ENCODE measurements around the gene DUSP6. TPM values are rescaled to one million over a fixed set of nuclear protein-coding genes. Genes with fewer than 3 reads are reported as not detected.

DUSP6 gene
- total and polyA plus RNA-seq, 9 of the 15 experiments (the other 6 are each of a cell fraction or from before 2014, with no cell fraction given), result 0.04 to 0.60 (median 0.08) TPM; not detected in 2

GRCh38 chr12:89345830-89346740 is 6.2 kb downstream of the DUSP6 start (continued):
- TF ChIP-seq, protein P1, sequence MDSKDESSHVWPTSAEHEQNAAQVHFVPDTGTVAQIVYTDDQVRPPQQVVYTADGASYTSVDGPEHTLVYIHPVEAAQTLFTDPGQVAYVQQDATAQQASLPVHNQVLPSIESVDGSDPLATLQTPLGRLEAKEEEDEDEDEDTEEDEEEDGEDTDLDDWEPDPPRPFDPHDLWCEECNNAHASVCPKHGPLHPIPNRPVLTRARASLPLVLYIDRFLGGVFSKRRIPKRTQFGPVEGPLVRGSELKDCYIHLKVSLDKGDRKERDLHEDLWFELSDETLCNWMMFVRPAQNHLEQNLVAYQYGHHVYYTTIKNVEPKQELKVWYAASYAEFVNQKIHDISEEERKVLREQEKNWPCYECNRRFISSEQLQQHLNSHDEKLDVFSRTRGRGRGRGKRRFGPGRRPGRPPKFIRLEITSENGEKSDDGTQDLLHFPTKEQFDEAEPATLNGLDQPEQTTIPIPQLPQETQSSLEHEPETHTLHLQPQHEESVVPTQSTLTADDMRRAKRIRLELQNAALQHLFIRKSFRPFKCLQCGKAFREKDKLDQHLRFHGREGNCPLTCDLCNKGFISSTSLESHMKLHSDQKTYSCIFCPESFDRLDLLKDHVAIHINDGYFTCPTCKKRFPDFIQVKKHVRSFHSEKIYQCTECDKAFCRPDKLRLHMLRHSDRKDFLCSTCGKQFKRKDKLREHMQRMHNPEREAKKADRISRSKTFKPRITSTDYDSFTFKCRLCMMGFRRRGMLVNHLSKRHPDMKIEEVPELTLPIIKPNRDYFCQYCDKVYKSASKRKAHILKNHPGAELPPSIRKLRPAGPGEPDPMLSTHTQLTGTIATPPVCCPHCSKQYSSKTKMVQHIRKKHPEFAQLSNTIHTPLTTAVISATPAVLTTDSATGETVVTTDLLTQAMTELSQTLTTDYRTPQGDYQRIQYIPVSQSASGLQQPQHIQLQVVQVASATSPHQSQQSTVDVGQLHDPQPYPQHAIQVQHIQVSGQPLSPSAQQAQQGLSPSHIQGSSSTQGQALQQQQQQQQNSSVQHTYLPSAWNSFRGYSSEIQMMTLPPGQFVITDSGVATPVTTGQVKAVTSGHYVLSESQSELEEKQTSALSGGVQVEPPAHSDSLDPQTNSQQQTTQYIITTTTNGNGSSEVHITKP (IDR thresholded peaks at IDR 0.05; ENCODE audit: partially characterized antibody), result peak; percentile 62
- TF ChIP-seq ATF1 (CRISPR knock-in tag; IDR thresholded peaks at IDR 0.05) (no peak), ATF1 (tag; IDR thresholded peaks at IDR 0.05) (0 out of 2 replicates have a peak, but pooled peaks have one; percentile 13), LCOR (CRISPR knock-in tag; IDR thresholded peaks at IDR 0.05) (peak; percentile 51; the same call in 1 of the 2 replicates), ELF1 (tag; IDR thresholded peaks at IDR 0.05) (peak; percentile 53), ETV5 (CRISPR knock-in tag; IDR thresholded peaks at IDR 0.05; ENCODE audit: low read depth) (peak; percentile 72; the same call in 1 of the 2 replicates), BRD9 (IDR thresholded peaks at IDR 0.05; ENCODE audit: low read depth, partially characterized antibody) (no peak), PCBP1 (IDR thresholded peaks at IDR 0.05; ENCODE audit: low read depth, low read length, poor library complexity, severe bottlenecking) (no peak), SMARCA4 (IDR thresholded peaks at IDR 0.05) (0 out of 2 replicates have a peak, but pooled peaks have one; percentile 37)
- TF ChIP-seq, protein P2, sequence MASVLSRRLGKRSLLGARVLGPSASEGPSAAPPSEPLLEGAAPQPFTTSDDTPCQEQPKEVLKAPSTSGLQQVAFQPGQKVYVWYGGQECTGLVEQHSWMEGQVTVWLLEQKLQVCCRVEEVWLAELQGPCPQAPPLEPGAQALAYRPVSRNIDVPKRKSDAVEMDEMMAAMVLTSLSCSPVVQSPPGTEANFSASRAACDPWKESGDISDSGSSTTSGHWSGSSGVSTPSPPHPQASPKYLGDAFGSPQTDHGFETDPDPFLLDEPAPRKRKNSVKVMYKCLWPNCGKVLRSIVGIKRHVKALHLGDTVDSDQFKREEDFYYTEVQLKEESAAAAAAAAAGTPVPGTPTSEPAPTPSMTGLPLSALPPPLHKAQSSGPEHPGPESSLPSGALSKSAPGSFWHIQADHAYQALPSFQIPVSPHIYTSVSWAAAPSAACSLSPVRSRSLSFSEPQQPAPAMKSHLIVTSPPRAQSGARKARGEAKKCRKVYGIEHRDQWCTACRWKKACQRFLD (CRISPR knock-in tag; IDR thresholded peaks at IDR 0.05), result peak; percentile 39; the same call in 1 of the 2 replicates
- TF ChIP-seq, protein P3, sequence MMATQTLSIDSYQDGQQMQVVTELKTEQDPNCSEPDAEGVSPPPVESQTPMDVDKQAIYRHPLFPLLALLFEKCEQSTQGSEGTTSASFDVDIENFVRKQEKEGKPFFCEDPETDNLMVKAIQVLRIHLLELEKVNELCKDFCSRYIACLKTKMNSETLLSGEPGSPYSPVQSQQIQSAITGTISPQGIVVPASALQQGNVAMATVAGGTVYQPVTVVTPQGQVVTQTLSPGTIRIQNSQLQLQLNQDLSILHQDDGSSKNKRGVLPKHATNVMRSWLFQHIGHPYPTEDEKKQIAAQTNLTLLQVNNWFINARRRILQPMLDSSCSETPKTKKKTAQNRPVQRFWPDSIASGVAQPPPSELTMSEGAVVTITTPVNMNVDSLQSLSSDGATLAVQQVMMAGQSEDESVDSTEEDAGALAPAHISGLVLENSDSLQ (IDR thresholded peaks at IDR 0.05), result 0 out of 2 replicates have a peak, but pooled peaks have one; percentile 26

Data from K562 (cell line).